HEK293T (cell line): ENCODE data around the gene IL7R.

Experiments
- ARNT ChIP-seq: fragments of 450-650 bp; IDR thresholded peaks from 2 replicates; pipeline ENCODE4 v1.6.1; 2017; ENCODE audit warnings: mild to moderate bottlenecking
- BHLHE40 ChIP-seq: fragments of 450-650 bp; IDR thresholded peaks from 2 replicates; pipeline ENCODE4 v1.6.1; 2016; ENCODE audit warnings: mild to moderate bottlenecking, moderate library complexity, borderline replicate concordance
- LEF1 ChIP-seq: fragments of 450-650 bp; IDR thresholded peaks from 2 replicates; pipeline ENCODE4 v1.6.1; 2017; ENCODE audit warnings: mild to moderate bottlenecking, borderline replicate concordance
- SP1 ChIP-seq: fragments of 450-650 bp; IDR thresholded peaks from 2 replicates; pipeline ENCODE4 v1.6.1; 2017
- TARDBP ChIP-seq: fragments of 450-650 bp; IDR thresholded peaks from 2 replicates; pipeline ENCODE4 v1.6.1; 2016

- TF ChIP-seq LEF1 (no peak), ARNT (no peak), SP1 (no peak), BHLHE40 (no peak), TARDBP (no peak)
These were observed 37.7 kb upstream of the IL7R start for GRCh38 chr5:35819026-35819425.
